Lower leg skin (tissue), 4 donors: ENCODE data around the gene GAL3ST2. TPM values are rescaled to one million over a fixed set of nuclear protein-coding genes. Genes with fewer than 3 reads are reported as not detected.
A peak's percentile ranks its signal among the peaks of the same experiment; 100 is the strongest.
"Not testable (repeated sequence)": the region's sequence is repeated elsewhere in the genome, so short reads cannot be mapped to it uniquely, and the experiment has no call there.

Source experiments
- DNase-seq, 2 donors: peaks; one replicate each; pipeline ENCODE4 v3.0.0-alpha.2; 2019; ENCODE audit warnings: low spot score in 2 of 2
- H3K4me3 ChIP-seq: fragments of 200-600 bp; sonication (generic); 2 replicates; pipeline ENCODE4 v1.5.1; 2017; ENCODE audit warnings: mild to moderate bottlenecking, low read depth; ENCODE audit not compliant: poor library complexity, severe bottlenecking
- CTCF ChIP-seq, 3 donors: fragments of 450-650 bp; IDR thresholded peaks; one replicate each; pipeline ENCODE4 v1.5.1; 2016; ENCODE audit warnings: antibody characterized with exemption in 3 of 3, mild to moderate bottlenecking in 3 of 3, moderate library complexity in 2 of 3
- POLR2A ChIP-seq, 2 donors: fragments of 450-650 bp; IDR thresholded peaks; one replicate each; pipeline ENCODE4 v1.6.1; 2016 to 2017; ENCODE audit warnings: antibody characterized with exemption in 2 of 2, mild to moderate bottlenecking in 1 of 2, moderate library complexity in 1 of 2
- WGBS, 2 donors: methylation state at CpG; one replicate each; pipeline ENCODE4 v1.1.5; 2018; 5-methylcytosine and 5-hydroxymethylcytosine counted together
- intact Hi-C: fragments of 100-400 bp; cut with DNase I; formaldehyde crosslinking; loops from one replicate; pipeline ENCODE4 v1.15.0; 2023; ENCODE audit warnings: low total_unique reads
- total RNA-seq, 4 donors: library from RNA; depleted of rRNA; stranded (reverse); fragments of >200 nt; gene quantifications; one replicate each; pipeline ENCODE4 v1.1.0, GENCODE V29; 2016

Gene GAL3ST2
- total RNA-seq, 4 donors from 2014 or later: 0.34 to 4.7 (median 0.54) TPM

- intact Hi-C loops: no loop called here
- no peak for TF ChIP-seq POLR2A (IDR thresholded peaks at IDR 0.05)
- no peak for TF ChIP-seq CTCF (IDR thresholded peaks at IDR 0.05)
- WGBS, 2 donors: 42 to 73% methylated on average over 17 to 31 of the region's 32 CpGs
Measured at GRCh38 chr2:241802421-241803318, 26.0 kb downstream of the GAL3ST2 start.

GRCh38 chr2:241803387-241804325 lies 27.0 kb downstream of the GAL3ST2 start:
- WGBS, 2 donors: 0 to 5% methylated on average over 27 to 71 of the region's 109 CpGs
- intact Hi-C loops: no loop called here
- H3K4me3 ChIP-seq: no peak overlapping the region
- no peak for TF ChIP-seq CTCF (IDR thresholded peaks at IDR 0.05)
- TF ChIP-seq POLR2A (IDR thresholded peaks at IDR 0.05): no peak
- DNase-seq: peak in 1 of 2 donors; percentile 86

More at GRCh38 chr2:241802421-241803318, 26.0 kb downstream of the GAL3ST2 start:
- peak in 1 of 2 donors; percentile 81 for DNase-seq
- H3K4me3 ChIP-seq: no peak overlapping the region

- DNase-seq: peak in 1 of 2 donors; percentile 83
- WGBS, 2 donors: 2 to 10% methylated on average over 12 to 33 of the region's 35 CpGs
- TF ChIP-seq POLR2A (IDR thresholded peaks at IDR 0.05) (no peak), CTCF (IDR thresholded peaks at IDR 0.05) (no peak)
- H3K4me3 ChIP-seq: no peak overlapping the region
- intact Hi-C loops: no loop called here
Measured at GRCh38 chr2:241804326-241805229, 28.0 kb downstream of the GAL3ST2 start.

GRCh38 chr2:241806217-241806616 lies 29.6 kb downstream of the GAL3ST2 start:
- DNase-seq, intact Hi-C loops, H3K4me3 ChIP-seq: not testable (repeated sequence)
- no CpG with 5 or more reads among the region's 8 CpGs for WGBS, 2 donors

- no peak overlapping the region for H3K4me3 ChIP-seq
- WGBS, 2 donors: 77 to 85% methylated on average over 15 to 16 of the region's 17 CpGs
- DNase-seq: no peak
- intact Hi-C loops: no loop called here
- TF ChIP-seq POLR2A (IDR thresholded peaks at IDR 0.05): no peak
- TF ChIP-seq CTCF (IDR thresholded peaks at IDR 0.05): no peak
Measured at GRCh38 chr2:241808051-241808720, 31.6 kb downstream of the GAL3ST2 start.
